Upper lobe of left lung (tissue), 4 donors: ENCODE data around the gene CPNE4.

Source experiments
- EP300 ChIP-seq, 4 donors: sonication (generic); formaldehyde crosslinking; IDR thresholded peaks; one replicate each; pipeline ENCODE4 v1.5.1; 2017; ENCODE audit warnings: antibody characterized with exemption in 4 of 4, control low read depth in 2 of 4
- POLR2AphosphoS5 ChIP-seq, 2 donors: sonication (generic); formaldehyde crosslinking; IDR thresholded peaks; one replicate each; pipeline ENCODE4 v1.5.1; 2017; ENCODE audit warnings: antibody characterized with exemption in 2 of 2
- TF ChIP-seq, protein P1 (sequence below), 6 experiments: fragments of 450-650 bp in 4 of 6; fragments of 200-600 bp in 2 of 6; sonication (generic) in 2 of 6; IDR thresholded peaks; one replicate each; pipeline ENCODE4 v1.5.1; 2016 to 2019; ENCODE audit warnings: antibody characterized with exemption in 6 of 6

DNA sequence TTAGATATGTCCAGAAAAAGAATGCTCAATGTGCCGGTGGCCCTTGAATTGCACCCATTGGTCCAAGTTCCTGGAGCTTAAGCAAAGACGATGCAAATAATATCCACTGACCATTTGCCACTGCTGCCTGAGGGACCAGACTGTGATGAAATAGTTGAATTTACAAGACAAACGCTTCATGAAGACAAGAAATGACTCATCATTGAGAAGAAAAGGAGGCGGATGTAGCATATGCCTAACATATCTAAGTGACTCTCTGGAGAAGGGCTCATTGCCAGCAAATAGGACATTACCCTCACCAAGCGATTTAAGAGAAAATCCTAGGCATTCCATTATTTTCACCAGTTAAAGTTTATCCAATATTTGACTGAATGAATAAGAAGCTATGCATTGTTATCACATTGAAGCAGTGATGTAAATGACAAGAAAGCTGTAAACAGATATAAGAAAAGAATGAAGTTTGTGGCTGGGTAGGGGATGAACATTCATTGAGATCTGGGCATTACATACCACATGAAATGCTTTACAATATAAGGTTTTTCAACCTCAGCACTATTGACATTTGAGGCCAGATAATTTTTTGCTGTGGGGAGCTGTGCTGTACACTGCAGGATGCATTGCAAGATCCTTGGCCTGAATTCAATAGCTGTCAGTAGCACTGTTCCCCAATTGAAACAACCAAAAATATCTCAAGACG, 48.9 kb upstream of the CPNE4 start:
- TF ChIP-seq, protein P1, sequence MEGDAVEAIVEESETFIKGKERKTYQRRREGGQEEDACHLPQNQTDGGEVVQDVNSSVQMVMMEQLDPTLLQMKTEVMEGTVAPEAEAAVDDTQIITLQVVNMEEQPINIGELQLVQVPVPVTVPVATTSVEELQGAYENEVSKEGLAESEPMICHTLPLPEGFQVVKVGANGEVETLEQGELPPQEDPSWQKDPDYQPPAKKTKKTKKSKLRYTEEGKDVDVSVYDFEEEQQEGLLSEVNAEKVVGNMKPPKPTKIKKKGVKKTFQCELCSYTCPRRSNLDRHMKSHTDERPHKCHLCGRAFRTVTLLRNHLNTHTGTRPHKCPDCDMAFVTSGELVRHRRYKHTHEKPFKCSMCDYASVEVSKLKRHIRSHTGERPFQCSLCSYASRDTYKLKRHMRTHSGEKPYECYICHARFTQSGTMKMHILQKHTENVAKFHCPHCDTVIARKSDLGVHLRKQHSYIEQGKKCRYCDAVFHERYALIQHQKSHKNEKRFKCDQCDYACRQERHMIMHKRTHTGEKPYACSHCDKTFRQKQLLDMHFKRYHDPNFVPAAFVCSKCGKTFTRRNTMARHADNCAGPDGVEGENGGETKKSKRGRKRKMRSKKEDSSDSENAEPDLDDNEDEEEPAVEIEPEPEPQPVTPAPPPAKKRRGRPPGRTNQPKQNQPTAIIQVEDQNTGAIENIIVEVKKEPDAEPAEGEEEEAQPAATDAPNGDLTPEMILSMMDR (IDR thresholded peaks at IDR 0.05) = no peak
- TF ChIP-seq POLR2AphosphoS5 (IDR thresholded peaks at IDR 0.05) (no peak), EP300 (IDR thresholded peaks at IDR 0.05) (no peak)
